Left ventricle myocardium inferior (tissue), 1 donor: ENCODE measurements around the gene IL22RA1. TPM values are rescaled to one million over a fixed set of nuclear protein-coding genes. Genes with fewer than 3 reads are reported as not detected.

ENCODE experiments used
- DNase-seq: peaks from one replicate; pipeline ENCODE4 v3.0.0-alpha.2; 2020
- H3K27ac ChIP-seq: fragments of 200-600 bp; replicated peaks from 2 replicates; pipeline ENCODE4 v1.8.0; 2021
- H3K27me3 ChIP-seq: fragments of 200-600 bp; 2 replicates; pipeline ENCODE4 v1.8.0; 2021; ENCODE audit warnings: low read depth
- H3K36me3 ChIP-seq: fragments of 200-600 bp; 2 replicates; pipeline ENCODE4 v1.8.0; 2021
- H3K4me1 ChIP-seq: fragments of 200-600 bp; 2 replicates; pipeline ENCODE4 v1.8.0; 2021
- H3K4me3 ChIP-seq: fragments of 200-600 bp; 2 replicates; pipeline ENCODE4 v1.8.0; 2021; ENCODE audit warnings: mild to moderate bottlenecking, moderate library complexity
- H3K9me3 ChIP-seq: fragments of 200-600 bp; replicated peaks from 2 replicates; pipeline ENCODE4 v1.8.0; 2021
- CTCF ChIP-seq: fragments of 200-600 bp; IDR thresholded peaks from 2 replicates; pipeline ENCODE4 v1.8.0; 2021; ENCODE audit warnings: antibody characterized with exemption, mild to moderate bottlenecking, borderline replicate concordance
- intact Hi-C: fragments of 100-400 bp; cut with micrococcal nuclease; formaldehyde crosslinking; loops from one replicate; pipeline ENCODE4 v1.11.0; 2022
- total RNA-seq: library from RNA; stranded (reverse); fragmentation: NEBNext Ultra II Directional; extraction: Animal tissue kit (Norgen Biotek cat#: 25700); gene quantifications from one replicate; pipeline ENCODE4 v1.2.1, GENCODE V29; 2021
- donor health status: DM: no; HTN: yes; CAD: no; lungs with severe emphysema.

Gene IL22RA1
- total RNA-seq, 1 donor from 2014 or later: 0.14 TPM

- peaks cover 52% of the 10 kb centered on the region for H3K36me3 ChIP-seq
- TF ChIP-seq CTCF: no peak
- no peaks in the 10 kb centered on the region for H3K27me3 ChIP-seq
- H3K27ac ChIP-seq: peak overlapping the region; percentile 79
- no peak overlapping the region for H3K4me3 ChIP-seq
- no peaks in the 10 kb centered on the region for H3K9me3 ChIP-seq
- H3K4me1 ChIP-seq: peaks cover 78% of the 10 kb centered on the region
- intact Hi-C loops: no loop called here
- no peak for DNase-seq
Measured at GRCh38 chr1:24093732-24094131, 49.2 kb downstream of the IL22RA1 start.

- peak overlapping the region; percentile 79 for H3K27ac ChIP-seq
Measured at GRCh38 chr1:24092979-24093378, 50.0 kb downstream of the IL22RA1 start.

GRCh38 chr1:24091971-24092482 lies 50.9 kb downstream of the IL22RA1 start:
- H3K4me3 ChIP-seq: no peak overlapping the region
- no peak for TF ChIP-seq CTCF
- no peaks in the 10 kb centered on the region for H3K9me3 ChIP-seq
- H3K4me1 ChIP-seq: peaks cover 68% of the 10 kb centered on the region
- intact Hi-C loops: no loop called here
- peak overlapping the region; percentile 79 for H3K27ac ChIP-seq
- H3K27me3 ChIP-seq: no peaks in the 10 kb centered on the region
- DNase-seq: no peak
- peaks cover 69% of the 10 kb centered on the region for H3K36me3 ChIP-seq

More at GRCh38 chr1:24092979-24093378, 50.0 kb downstream of the IL22RA1 start:
- Histone ChIP-seq H3K4me1 (peaks cover 78% of the 10 kb centered on the region), H3K4me3 (no peak overlapping the region), H3K9me3 (no peaks in the 10 kb centered on the region), H3K27me3 (no peaks in the 10 kb centered on the region), H3K36me3 (peaks cover 59% of the 10 kb centered on the region)
- intact Hi-C loops: no loop called here
- no peak for DNase-seq
- TF ChIP-seq CTCF: no peak

- no peaks in the 10 kb centered on the region for H3K27me3 ChIP-seq
- no peak overlapping the region for H3K4me3 ChIP-seq
- no peak for DNase-seq
- peaks cover 82% of the 10 kb centered on the region for H3K36me3 ChIP-seq
- no peaks in the 10 kb centered on the region for H3K9me3 ChIP-seq
- H3K27ac ChIP-seq: peak overlapping the region; percentile 79
- peaks cover 56% of the 10 kb centered on the region for H3K4me1 ChIP-seq
- TF ChIP-seq CTCF: no peak
- intact Hi-C loops: no loop called here
Measured at GRCh38 chr1:24090736-24091135, 52.2 kb downstream of the IL22RA1 start.

- no peak for TF ChIP-seq CTCF
- intact Hi-C loops: no loop called here
- peaks cover 81% of the 10 kb centered on the region for H3K36me3 ChIP-seq
Measured at GRCh38 chr1:24089743-24090555, 53.0 kb downstream of the IL22RA1 start.

More at GRCh38 chr1:24089743-24090555, 53.0 kb downstream of the IL22RA1 start:
- no peaks in the 10 kb centered on the region for H3K9me3 ChIP-seq
- peaks cover 51% of the 10 kb centered on the region for H3K4me1 ChIP-seq
- peak overlapping the region; percentile 79 for H3K27ac ChIP-seq
- H3K27me3 ChIP-seq: no peaks in the 10 kb centered on the region
- no peak overlapping the region for H3K4me3 ChIP-seq
- DNase-seq: peak; percentile 77
